ENCODE results near the gene FAAP20.

- TF ChIP-seq CTCF (IDR thresholded peaks at IDR 0.05; ENCODE audit: extremely low read depth in 1 of 2, insufficient read depth in 1 of 2, low read depth in 1 of 2, low read length in 2 of 2) (no peak), FOS (IDR thresholded peaks at IDR 0.05; ENCODE audit: borderline replicate concordance, insufficient read depth, low read length) (no peak), POLR2A (IDR thresholded peaks at IDR 0.05; ENCODE audit: low read depth, low read length) (no peak), EZH2 (IDR thresholded peaks at IDR 0.05; ENCODE audit: borderline replicate concordance, low read depth, low read length, severe bottlenecking) (no peak), MAX (IDR thresholded peaks at IDR 0.05; ENCODE audit: insufficient read depth, insufficient read length) (no peak), MYC (IDR thresholded peaks at IDR 0.05; ENCODE audit: low read depth, low read length) (no peak), POLR2AphosphoS5 (IDR thresholded peaks at IDR 0.05; ENCODE audit: insufficient read depth, low read depth, low read length) (no peak), JUN (IDR thresholded peaks at IDR 0.05; ENCODE audit: borderline replicate concordance, insufficient read depth, insufficient read length, low read depth) (no peak), GATA2 (IDR thresholded peaks at IDR 0.05; ENCODE audit: insufficient read depth, insufficient read length, low read depth, low read length) (no peak)
Measured at GRCh38 chr1:2210084-2210653, 15.6 kb upstream of the FAAP20 start.
